Uterus (tissue), 4 donors: ENCODE measurements around the gene FRMD5. TPM values are rescaled to one million over a fixed set of nuclear protein-coding genes. Genes with fewer than 3 reads are reported as not detected.

Experiments
- DNase-seq, 2 donors: peaks; one replicate each; pipeline ENCODE4 v3.0.0-alpha.2; 2019 to 2020
- H3K27ac ChIP-seq, 2 donors: fragments of 200-600 bp; sonication (generic); 1 replicate in 1 of 2; 2 replicates in 1 of 2; pipeline ENCODE4 v1.5.1; 2016 to 2018
- H3K27me3 ChIP-seq, 2 donors: fragments of 200-600 bp; sonication (generic); one replicate each; pipeline ENCODE4 v1.5.1; 2018 to 2019; ENCODE audit warnings: control low read depth in 1 of 2
- H3K36me3 ChIP-seq, 2 donors: fragments of 200-600 bp; sonication (generic); one replicate each; pipeline ENCODE4 v1.5.1; 2019; ENCODE audit warnings: control low read depth in 1 of 2
- H3K4me1 ChIP-seq, 2 donors: fragments of 200-600 bp; sonication (generic); one replicate each; pipeline ENCODE4 v1.5.1; 2018 to 2019; ENCODE audit warnings: control low read depth in 1 of 2
- H3K4me3 ChIP-seq, 2 donors: fragments of 200-600 bp; sonication (generic); 1 replicate in 1 of 2; 2 replicates in 1 of 2; pipeline ENCODE4 v1.5.1; 2018 to 2019; ENCODE audit warnings: mild to moderate bottlenecking in 1 of 2
- H3K9me3 ChIP-seq, 2 donors: fragments of 200-600 bp; sonication (generic); one replicate each; pipeline ENCODE4 v1.5.1; 2019; ENCODE audit warnings: control low read depth in 1 of 2
- POLR2A ChIP-seq, 2 donors: fragments of 450-650 bp; IDR thresholded peaks; one replicate each; pipeline ENCODE4 v1.6.1; 2016; ENCODE audit warnings: antibody characterized with exemption in 2 of 2, mild to moderate bottlenecking in 1 of 2, moderate library complexity in 1 of 2
- intact Hi-C: fragments of 100-400 bp; cut with DNase I; formaldehyde crosslinking; loops from one replicate; pipeline ENCODE4 v1.15.1; 2023; ENCODE audit warnings: low total_unique reads
- small RNA-seq: library from RNA; depleted of rRNA; stranded (forward); fragments of <200 nt; gene quantifications from one replicate; pipeline ENCODE3, GENCODE V24; 2016
- total RNA-seq, 4 donors: library from RNA; depleted of rRNA in 3 of 4; stranded (reverse); fragments of >200 nt in 3 of 4; gene quantifications; one replicate each; pipeline versions ENCODE4 v1.1.0 to v1.2.4, GENCODE V29; 2014 to 2023
- TF ChIP-seq, protein P1 (sequence below), 4 experiments: fragments of 200-600 bp in 2 of 4; fragments of 450-650 bp in 2 of 4; sonication (generic) in 2 of 4; IDR thresholded peaks; one replicate each; pipeline ENCODE4 v1.5.1; 2016 to 2019; ENCODE audit warnings: antibody characterized with exemption in 4 of 4, mild to moderate bottlenecking in 2 of 4, moderate library complexity in 1 of 4
- donor health status: DM: yes; HTN: yes; CAD: no.

Gene FRMD5
- total RNA-seq, 4 donors from 2014 or later, result 0.37 to 1.0 TPM; not detected in 2

- TF ChIP-seq, protein P1, sequence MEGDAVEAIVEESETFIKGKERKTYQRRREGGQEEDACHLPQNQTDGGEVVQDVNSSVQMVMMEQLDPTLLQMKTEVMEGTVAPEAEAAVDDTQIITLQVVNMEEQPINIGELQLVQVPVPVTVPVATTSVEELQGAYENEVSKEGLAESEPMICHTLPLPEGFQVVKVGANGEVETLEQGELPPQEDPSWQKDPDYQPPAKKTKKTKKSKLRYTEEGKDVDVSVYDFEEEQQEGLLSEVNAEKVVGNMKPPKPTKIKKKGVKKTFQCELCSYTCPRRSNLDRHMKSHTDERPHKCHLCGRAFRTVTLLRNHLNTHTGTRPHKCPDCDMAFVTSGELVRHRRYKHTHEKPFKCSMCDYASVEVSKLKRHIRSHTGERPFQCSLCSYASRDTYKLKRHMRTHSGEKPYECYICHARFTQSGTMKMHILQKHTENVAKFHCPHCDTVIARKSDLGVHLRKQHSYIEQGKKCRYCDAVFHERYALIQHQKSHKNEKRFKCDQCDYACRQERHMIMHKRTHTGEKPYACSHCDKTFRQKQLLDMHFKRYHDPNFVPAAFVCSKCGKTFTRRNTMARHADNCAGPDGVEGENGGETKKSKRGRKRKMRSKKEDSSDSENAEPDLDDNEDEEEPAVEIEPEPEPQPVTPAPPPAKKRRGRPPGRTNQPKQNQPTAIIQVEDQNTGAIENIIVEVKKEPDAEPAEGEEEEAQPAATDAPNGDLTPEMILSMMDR (IDR thresholded peaks at IDR 0.05), result no peak
- no peak for TF ChIP-seq POLR2A (IDR thresholded peaks at IDR 0.05)
- no peaks in the 10 kb centered on the region for H3K9me3 ChIP-seq
- peaks cover 0 to 10% of the 10 kb centered on the region in 2 donors for H3K4me1 ChIP-seq
- H3K27ac ChIP-seq, result no peak overlapping the region
- H3K27me3 ChIP-seq, result no peaks in the 10 kb centered on the region
- no peak overlapping the region for H3K4me3 ChIP-seq
- no peak for DNase-seq
- intact Hi-C loops, result no loop called here
- H3K36me3 ChIP-seq, result no peaks in the 10 kb centered on the region
Measured at GRCh38 chr15:43821505-43821904, 373.6 kb downstream of the FRMD5 start.

Small RNA genes lying within 50 kb of the gene (small RNA-seq; reads per million reads assigned to genes)
- gene RF00019, result not detected

Other genes with a start within 250 kb of the FRMD5 start
- 100 to 1,000 TPM in 3 of 4 donors, 10 to 100 TPM in 1; 76.5 to 226 (median 159) TPM for gene GOLM2, start 93.4 kb upstream of the FRMD5 start, total RNA-seq
- gene CTDSPL2, start 232.4 kb upstream of the FRMD5 start, total RNA-seq, result 100 to 1,000 TPM in 1 of 4 donors, 10 to 100 TPM in 3; 29.7 to 195 (median 63.9) TPM